GM23338 (cell line): ENCODE data around the gene HEBP1.

Experiments
- CREB1 ChIP-seq: fragments of 250-450 bp; sonication (Bioruptor Pico); IDR thresholded peaks from 2 replicates; pipeline ENCODE4 v1.5.0; 2020; ENCODE audit warnings: low read depth, mild to moderate bottlenecking, moderate library complexity
- EZH2 ChIP-seq: fragments of 200-600 bp; sonication (generic); IDR thresholded peaks from one replicate; pipeline ENCODE4 v1.8.0; 2017; ENCODE audit warnings: antibody characterized with exemption, mild to moderate bottlenecking, low read depth; ENCODE audit not compliant: unreplicated experiment
- EZH2phosphoT487 ChIP-seq: fragments of 200-600 bp; sonication (generic); IDR thresholded peaks from one replicate; pipeline ENCODE4 v1.8.1; 2018; ENCODE audit warnings: antibody characterized with exemption; ENCODE audit not compliant: unreplicated experiment
- JUNB ChIP-seq: IDR thresholded peaks from one replicate; pipeline ENCODE4 v1.6.1; 2016; ENCODE audit warnings: antibody characterized with exemption; ENCODE audit not compliant: unreplicated experiment
- POLR2AphosphoS5 ChIP-seq: IDR thresholded peaks from 2 replicates; pipeline ENCODE4 v1.6.1; 2016; ENCODE audit warnings: antibody characterized with exemption, low read depth
- ZNF331 ChIP-seq: fragments of 250-450 bp; sonication (Bioruptor Pico); IDR thresholded peaks from 2 replicates; pipeline ENCODE4 v1.5.0; 2020; ENCODE audit warnings: low read depth, mild to moderate bottlenecking, moderate library complexity
- TF ChIP-seq, protein P1 (sequence below), 2 experiments: fragments of 200-600 bp in 1 of 2; sonication (generic) in 1 of 2; conservative IDR thresholded peaks; 2 replicates each; pipeline versions ENCODE4 v1.5.1 to v1.6.1; 2016 to 2017; ENCODE audit warnings: antibody characterized with exemption in 2 of 2, low read depth in 2 of 2, mild to moderate bottlenecking in 2 of 2, moderate library complexity in 1 of 2
- TF ChIP-seq, protein P2 (sequence below): IDR thresholded peaks from one replicate; pipeline ENCODE4 v1.6.1; 2018; ENCODE audit warnings: antibody characterized with exemption; ENCODE audit not compliant: unreplicated experiment
- TF ChIP-seq, protein P3 (sequence below): IDR thresholded peaks from 2 replicates; pipeline ENCODE4 v1.6.1; 2016; ENCODE audit warnings: antibody characterized with exemption

DNA sequence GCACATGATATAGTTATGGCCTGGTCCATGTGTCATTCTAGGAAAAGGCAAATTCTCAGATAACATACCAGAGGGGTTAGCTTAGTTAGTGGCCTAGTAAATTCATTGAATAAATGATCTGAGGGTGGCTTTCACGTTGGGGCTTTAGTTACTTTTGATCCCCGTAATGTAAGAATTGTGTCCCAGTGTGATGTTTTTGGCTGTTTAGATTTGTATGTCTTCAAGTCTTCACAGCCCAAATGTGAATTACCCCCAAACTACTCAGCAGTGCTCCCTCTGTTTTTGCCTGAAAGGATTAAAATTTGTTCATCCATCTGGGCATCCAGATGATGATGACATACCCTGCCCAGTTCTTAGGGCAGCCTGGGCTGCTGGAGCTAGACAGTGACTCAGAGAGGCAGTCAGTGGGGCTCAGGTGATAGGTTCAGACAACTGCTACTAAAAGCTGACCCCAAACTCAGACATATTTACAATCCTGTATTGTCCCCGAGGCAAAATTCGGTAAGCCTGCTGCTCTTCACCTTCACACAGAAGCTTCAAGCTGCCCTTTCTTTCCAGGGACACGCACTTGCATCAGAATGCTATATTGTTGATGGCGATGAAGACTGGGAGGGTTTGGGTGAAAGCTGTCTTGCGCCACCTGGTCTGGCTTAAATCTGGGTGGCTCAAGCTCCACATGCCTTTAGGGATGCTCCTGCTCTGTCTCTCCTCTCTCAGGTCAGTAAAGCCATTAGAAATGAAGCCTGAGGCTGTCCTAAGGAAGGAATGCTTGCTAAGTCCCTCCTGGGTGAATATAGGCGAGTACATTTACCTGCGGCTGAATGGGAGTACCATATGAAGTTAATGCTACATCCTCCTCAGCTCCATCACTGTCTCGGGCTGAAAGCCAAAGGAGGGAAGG lies 58.4 kb downstream of the HEBP1 start:
- TF ChIP-seq, protein P1, sequence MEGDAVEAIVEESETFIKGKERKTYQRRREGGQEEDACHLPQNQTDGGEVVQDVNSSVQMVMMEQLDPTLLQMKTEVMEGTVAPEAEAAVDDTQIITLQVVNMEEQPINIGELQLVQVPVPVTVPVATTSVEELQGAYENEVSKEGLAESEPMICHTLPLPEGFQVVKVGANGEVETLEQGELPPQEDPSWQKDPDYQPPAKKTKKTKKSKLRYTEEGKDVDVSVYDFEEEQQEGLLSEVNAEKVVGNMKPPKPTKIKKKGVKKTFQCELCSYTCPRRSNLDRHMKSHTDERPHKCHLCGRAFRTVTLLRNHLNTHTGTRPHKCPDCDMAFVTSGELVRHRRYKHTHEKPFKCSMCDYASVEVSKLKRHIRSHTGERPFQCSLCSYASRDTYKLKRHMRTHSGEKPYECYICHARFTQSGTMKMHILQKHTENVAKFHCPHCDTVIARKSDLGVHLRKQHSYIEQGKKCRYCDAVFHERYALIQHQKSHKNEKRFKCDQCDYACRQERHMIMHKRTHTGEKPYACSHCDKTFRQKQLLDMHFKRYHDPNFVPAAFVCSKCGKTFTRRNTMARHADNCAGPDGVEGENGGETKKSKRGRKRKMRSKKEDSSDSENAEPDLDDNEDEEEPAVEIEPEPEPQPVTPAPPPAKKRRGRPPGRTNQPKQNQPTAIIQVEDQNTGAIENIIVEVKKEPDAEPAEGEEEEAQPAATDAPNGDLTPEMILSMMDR (conservative IDR thresholded peaks at IDR 0.05; ENCODE audit: low read depth in 2 of 2): no peak
- no peak for TF ChIP-seq CREB1 (CRISPR knock-in tag)
- TF ChIP-seq POLR2AphosphoS5: no peak
- no peak for TF ChIP-seq JUNB
- no peak for TF ChIP-seq ZNF331
- TF ChIP-seq EZH2phosphoT487: no peak
- TF ChIP-seq EZH2: no peak
- TF ChIP-seq, protein P2, sequence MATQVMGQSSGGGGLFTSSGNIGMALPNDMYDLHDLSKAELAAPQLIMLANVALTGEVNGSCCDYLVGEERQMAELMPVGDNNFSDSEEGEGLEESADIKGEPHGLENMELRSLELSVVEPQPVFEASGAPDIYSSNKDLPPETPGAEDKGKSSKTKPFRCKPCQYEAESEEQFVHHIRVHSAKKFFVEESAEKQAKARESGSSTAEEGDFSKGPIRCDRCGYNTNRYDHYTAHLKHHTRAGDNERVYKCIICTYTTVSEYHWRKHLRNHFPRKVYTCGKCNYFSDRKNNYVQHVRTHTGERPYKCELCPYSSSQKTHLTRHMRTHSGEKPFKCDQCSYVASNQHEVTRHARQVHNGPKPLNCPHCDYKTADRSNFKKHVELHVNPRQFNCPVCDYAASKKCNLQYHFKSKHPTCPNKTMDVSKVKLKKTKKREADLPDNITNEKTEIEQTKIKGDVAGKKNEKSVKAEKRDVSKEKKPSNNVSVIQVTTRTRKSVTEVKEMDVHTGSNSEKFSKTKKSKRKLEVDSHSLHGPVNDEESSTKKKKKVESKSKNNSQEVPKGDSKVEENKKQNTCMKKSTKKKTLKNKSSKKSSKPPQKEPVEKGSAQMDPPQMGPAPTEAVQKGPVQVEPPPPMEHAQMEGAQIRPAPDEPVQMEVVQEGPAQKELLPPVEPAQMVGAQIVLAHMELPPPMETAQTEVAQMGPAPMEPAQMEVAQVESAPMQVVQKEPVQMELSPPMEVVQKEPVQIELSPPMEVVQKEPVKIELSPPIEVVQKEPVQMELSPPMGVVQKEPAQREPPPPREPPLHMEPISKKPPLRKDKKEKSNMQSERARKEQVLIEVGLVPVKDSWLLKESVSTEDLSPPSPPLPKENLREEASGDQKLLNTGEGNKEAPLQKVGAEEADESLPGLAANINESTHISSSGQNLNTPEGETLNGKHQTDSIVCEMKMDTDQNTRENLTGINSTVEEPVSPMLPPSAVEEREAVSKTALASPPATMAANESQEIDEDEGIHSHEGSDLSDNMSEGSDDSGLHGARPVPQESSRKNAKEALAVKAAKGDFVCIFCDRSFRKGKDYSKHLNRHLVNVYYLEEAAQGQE: no peak
- TF ChIP-seq, protein P3, sequence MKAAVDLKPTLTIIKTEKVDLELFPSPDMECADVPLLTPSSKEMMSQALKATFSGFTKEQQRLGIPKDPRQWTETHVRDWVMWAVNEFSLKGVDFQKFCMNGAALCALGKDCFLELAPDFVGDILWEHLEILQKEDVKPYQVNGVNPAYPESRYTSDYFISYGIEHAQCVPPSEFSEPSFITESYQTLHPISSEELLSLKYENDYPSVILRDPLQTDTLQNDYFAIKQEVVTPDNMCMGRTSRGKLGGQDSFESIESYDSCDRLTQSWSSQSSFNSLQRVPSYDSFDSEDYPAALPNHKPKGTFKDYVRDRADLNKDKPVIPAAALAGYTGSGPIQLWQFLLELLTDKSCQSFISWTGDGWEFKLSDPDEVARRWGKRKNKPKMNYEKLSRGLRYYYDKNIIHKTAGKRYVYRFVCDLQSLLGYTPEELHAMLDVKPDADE: no peak
